ENCODE measurements around the gene APOB.

- no peak for TF ChIP-seq CTCF (IDR thresholded peaks at IDR 0.05; ENCODE audit: insufficient read depth, low read length)
- no peak for TF ChIP-seq GABPA (IDR thresholded peaks at IDR 0.05; ENCODE audit: low read depth)
- no peak for TF ChIP-seq POLR2AphosphoS5 (IDR thresholded peaks at IDR 0.05; ENCODE audit: low read depth)
- no peak for TF ChIP-seq REST (IDR thresholded peaks at IDR 0.05; ENCODE audit: insufficient replicate concordance, low read depth)
Observed at GRCh38 chr2:20977520-20978180, 66.2 kb downstream of the APOB start.

All from HL-60 (cell line).